Kidney glomerular epithelial cell (primary cell): ENCODE results near the gene RFX1.
A peak's percentile ranks its signal among the peaks of the same experiment; 100 is the strongest.
"Not testable (repeated sequence)": the region's sequence is repeated elsewhere in the genome, so short reads cannot be mapped to it uniquely, and the experiment has no call there.

ENCODE experiments used
- DNase-seq: peaks from one replicate; lab custom pipeline; 2025; lab: John Stamatoyannopoulos, UW

RFX1 gene

DNA sequence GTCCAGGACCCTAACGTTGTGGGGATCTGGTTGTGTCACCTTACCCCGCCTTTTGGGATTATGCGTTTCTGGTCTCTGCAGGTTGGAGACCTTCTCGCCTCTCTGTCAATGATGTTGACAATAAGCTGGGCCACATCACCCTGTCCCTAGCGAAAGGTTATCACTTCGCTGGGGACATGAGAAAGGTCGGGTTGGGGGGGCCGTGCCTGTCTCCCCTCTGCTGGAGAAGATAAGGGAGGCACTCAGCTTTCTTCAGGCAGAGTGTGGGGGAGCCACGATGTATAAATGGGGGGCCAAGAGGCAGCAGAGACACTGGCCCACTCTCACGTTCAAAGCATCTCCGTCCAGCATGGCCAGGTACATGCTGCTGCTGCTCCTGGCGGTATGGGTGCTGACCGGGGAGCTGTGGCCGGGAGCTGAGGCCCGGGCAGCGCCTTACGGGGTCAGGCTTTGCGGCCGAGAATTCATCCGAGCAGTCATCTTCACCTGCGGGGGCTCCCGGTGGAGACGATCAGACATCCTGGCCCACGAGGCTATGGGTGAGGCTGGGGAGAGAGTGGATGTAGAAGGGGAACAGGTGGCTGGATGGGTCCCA is 21.8 kb upstream of the RFX1 start, which contains the start of gene RLN3:
RLN3 (plus strand) TSS at position 293 of the 595 bp plus-strand sequence; CDS start at position 350, 57 bp downstream.
- DNase-seq: no peak

- not testable (repeated sequence) for DNase-seq
Measured at GRCh38 chr19:14026652-14027192, 20.6 kb upstream of the RFX1 start.

DNA sequence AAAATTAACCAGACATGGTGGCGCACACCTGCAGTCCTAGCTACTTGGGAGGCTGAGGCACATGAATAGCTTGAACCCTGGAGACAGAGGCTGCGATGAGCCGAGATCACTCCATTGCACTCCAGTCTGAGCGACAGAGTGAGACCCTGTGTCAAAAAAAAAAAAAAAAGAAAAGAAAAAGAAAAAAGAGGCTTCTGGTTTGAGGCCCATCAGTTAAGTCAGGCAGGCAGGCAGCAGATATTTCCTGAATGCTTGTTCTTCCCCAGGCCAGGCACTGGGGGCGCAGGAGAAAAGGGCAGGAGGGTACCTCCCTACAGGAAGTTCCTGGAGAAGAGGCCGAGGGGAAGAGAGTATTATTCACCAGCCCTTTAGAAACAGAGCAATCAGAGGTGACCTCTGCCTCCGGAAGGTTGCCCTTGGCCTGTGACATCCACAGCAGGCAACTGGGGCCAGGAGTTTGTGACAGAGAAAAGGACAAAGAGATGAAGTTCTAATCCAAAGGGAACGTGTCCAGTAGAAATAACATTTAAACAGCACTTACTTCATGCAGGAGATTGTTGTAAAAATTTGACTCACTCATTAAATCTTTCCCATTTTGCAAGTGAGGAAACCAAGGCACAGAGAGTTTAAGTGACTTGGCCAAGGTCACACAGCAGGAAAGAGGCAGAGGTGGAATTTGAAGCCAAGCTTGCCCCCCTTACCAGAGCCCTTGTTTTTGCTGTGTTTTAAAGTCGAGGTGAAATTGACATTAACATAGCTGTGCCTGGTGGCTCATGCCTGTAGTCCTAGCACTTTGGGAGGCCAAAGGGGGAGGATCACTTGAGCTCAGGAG is 17.5 kb upstream of the RFX1 start:
- no peak for DNase-seq

GRCh38 chr19:14022469-14022868 is 16.3 kb upstream of the RFX1 start:
- no peak for DNase-seq

DNA sequence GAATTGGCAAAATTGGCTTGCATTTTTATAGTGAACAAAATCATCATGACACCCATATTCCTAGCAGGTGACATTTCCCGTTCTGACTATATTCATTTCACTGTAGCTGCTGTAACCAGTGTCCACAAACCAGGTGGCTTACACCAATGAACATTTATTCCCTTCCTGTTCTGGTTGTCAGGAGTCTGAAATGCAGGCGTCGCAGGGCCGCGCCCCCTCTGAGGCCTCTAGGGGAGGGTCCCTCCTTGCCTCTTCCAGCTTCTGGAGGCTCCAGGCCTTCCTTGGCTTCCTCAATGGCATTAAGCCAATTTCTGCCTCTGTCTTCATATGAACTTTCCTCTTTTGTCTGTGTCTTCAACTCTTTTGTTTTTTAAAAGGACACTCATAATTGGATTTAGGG is 15.4 kb upstream of the RFX1 start:
- DNase-seq: no peak

DNA sequence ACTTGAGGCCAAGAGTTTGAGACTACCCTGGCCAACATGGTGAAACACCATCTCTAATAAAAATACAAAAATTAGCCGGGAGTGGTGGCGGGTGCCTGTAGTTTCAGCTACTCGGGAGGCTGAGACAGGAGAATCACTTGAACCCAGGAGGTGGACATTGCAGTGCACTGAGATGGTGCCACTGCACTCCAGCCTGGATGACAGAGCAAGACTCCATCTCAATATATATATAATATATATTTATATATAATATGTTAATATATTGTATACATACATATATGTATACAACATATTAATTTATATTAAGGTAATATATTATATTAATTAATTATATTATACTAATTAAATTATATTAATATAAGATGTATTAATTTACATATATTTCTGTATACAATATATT is 13.6 kb upstream of the RFX1 start:
- DNase-seq: not testable (repeated sequence)

DNA sequence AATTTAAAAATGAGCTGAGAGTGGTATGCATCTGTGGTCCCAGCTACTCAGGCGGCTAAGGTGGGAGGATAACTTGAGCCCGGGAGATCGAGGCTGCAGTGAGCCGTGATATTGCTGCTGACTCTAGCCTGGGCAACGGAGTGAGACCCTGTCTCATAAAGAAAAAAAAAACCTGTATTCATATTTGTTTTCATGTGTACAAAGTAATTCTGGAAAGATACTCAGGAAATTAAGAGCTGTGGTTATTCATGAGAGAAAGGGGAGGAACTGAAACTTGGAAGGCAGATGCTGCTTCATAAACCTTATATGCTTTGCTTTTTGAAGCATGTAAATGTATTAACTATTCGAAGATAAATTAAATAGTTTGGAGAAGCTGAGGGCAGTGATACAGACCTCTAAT is 13.0 kb upstream of the RFX1 start:
- no peak for DNase-seq

GRCh38 chr19:14015524-14016035 is 9.5 kb upstream of the RFX1 start:
- DNase-seq: no peak

- DNase-seq: no peak
Measured at GRCh38 chr19:14012378-14012915, 6.3 kb upstream of the RFX1 start.

DNA sequence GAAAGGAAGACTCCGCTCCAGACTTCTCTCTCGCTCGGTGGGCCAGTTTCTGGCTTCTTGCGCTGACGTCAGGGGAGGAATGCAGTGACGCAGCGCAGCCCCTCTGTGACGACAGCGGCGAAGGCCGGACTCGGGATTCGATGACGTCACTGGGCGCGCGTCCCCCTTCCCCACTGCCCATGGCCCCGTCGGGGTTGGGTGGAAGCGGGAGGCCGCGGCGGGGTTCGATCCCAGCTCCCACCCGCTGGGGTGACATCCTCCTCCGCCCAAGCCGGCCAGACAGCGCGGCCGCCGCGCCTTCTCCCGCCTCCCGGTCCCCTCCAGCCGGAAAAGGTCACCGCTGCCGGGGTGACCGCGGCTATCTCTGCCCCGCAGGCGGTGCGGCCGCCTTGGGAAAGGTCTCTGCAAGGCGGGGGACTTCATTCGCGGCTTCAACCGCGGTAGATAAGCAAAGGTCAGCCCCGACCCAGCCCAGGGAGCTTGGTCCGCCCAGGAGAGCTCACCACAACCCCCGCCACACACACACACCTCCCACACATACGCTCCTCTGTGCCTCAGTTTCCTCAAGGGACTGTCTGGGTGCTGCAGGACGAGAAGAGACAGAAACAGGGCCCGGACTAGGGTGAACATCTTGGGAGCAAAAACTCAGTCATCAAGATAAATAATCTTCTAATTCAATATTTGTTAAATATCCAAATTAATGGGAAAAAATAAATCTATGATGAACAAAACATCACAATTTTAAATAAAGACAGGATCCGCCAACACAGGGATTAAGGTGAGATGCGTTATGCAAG is 844 bp upstream of the RFX1 start:
- DNase-seq: no peak

DNA sequence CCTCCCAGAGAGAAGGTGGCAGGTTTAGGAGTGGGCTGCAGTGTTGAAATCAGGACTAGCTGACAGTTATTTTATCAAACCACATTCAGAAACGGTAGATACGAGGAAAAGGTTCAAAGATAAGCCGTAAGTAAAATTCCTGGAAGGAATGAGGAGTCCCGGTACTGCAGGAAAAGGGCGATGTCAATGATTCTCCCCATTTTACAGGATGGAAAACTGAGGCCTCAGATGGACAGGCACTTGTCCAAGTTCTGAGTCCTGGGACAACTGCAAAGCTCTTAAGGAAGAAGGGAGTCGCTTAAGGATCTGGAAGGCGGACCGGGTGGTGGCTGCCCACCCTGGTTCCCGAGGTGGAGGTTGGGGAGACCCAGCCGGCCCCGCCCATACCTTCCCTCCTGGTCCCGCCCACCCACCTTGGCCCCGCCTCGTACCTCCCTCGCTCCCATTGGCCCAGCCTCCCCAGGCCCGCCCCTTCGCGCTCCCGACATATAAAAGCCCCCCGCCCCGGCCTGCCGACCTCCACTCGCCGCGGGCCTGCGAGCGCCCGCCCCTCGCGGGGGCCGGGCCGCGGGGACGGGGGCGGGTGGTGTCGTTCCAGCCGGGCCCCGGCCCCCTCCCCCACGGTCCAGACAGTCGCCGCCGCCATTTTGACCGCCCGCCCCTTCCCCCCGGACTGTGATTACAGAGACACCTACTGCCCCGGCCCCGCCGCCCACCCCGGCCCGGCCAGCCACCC is 603 bp downstream of the RFX1 start:
- peak; percentile 51 for DNase-seq

GRCh38 chr19:14004619-14005348 is 1.3 kb downstream of the RFX1 start:
- no peak for DNase-seq

GRCh38 chr19:14003251-14004055 is 2.7 kb downstream of the RFX1 start:
- no peak for DNase-seq

DNA sequence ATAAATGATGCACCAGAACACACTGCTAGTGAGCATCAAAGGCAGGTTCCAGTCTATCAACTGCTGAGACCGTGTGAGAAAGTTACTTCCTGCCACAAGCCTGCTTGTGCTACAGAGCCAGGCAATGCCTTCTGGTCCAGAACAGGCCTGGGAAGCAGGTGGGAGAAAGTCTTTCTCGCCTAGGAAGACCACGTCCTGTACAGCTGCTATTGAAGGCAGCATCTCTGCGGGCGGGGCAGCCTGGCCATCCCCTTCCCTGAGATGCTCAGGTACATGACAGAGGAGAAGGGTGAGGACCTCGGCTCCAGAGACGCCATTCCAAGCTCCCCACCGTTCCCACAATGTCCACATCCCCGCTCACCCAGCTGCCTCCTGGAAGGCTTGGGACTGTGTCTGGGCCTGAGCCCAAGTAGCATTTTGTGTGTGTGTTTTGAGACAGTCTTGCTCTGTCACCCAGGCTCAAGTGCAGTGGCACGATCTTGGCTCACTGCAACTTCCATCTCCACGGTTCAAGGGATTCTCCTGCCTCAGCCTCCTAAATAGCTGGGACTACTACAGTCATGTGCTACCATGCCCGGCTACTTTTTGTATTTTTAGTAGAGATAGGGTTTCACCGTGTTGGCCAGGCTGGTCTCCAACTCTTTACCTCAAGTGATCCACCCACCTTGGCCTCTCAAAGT is 3.4 kb downstream of the RFX1 start:
- no peak for DNase-seq

- no peak for DNase-seq
Measured at GRCh38 chr19:14000691-14001375, 5.3 kb downstream of the RFX1 start.

GRCh38 chr19:13999085-13999484 is 7.0 kb downstream of the RFX1 start:
- DNase-seq: no peak

GRCh38 chr19:13998426-13998825 is 7.7 kb downstream of the RFX1 start:
- DNase-seq: no peak

GRCh38 chr19:13997631-13997962 is 8.5 kb downstream of the RFX1 start:
- no peak for DNase-seq
